Transverse colon (tissue), 3 donors: Measurements from ENCODE around the gene PACSIN2.
"Not testable (repeated sequence)": the region's sequence is repeated elsewhere in the genome, so short reads cannot be mapped to it uniquely, and the experiment has no call there.

Source experiments
- CTCF ChIP-seq, 5 experiments: fragments of 200-600 bp in 3 of 5; fragments of 450-650 bp in 2 of 5; sonication (generic) in 3 of 5; IDR thresholded peaks; 1 replicate in 2 of 5; 2 replicates in 3 of 5; pipeline ENCODE4 v1.5.1; 2016 to 2017; ENCODE audit warnings: antibody characterized with exemption in 5 of 5, inconsistent platforms in 3 of 5, mild to moderate bottlenecking in 2 of 5, moderate library complexity in 1 of 5
- EP300 ChIP-seq: sonication (generic); formaldehyde crosslinking; IDR thresholded peaks from one replicate; pipeline ENCODE4 v1.6.1; 2017; ENCODE audit warnings: antibody characterized with exemption, low read depth

GRCh38 chr22:42995654-42996053 is 19.3 kb downstream of the PACSIN2 start:
- TF ChIP-seq CTCF (IDR thresholded peaks at IDR 0.05); EP300: not testable (repeated sequence)
